IMR-90 (cell line): ENCODE results near the gene PDE4B. TPM values are rescaled to one million over a fixed set of nuclear protein-coding genes. Genes with fewer than 3 reads are reported as not detected.

ENCODE experiments used
- ATAC-seq: fragments of 200-7000 bp; cut with Tn5 transposase; 2 replicates; pipeline ENCODE4 v1.9.1; 2020; ENCODE audit warnings: low read depth, mild to moderate bottlenecking, moderate library complexity
- Bru-seq: library from RNA; stranded (reverse); fragments of 400-500 nt; gene quantifications from one replicate; lab custom pipeline; 2021; lab: Mats Ljungman, UMichigan
- BruChase-seq, 2 experiments: library from RNA; stranded (reverse); fragments of 400-500 nt; gene quantifications; one replicate each; lab custom pipeline; 2021; lab: Mats Ljungman, UMichigan
- BruUV-seq: library from RNA; stranded (reverse); fragments of 400-500 nt; replicated peaks from 2 replicates; lab custom pipeline; 2021; lab: Mats Ljungman, UMichigan
- CTCF ChIA-PET: fragments of 300-600 bp; formaldehyde crosslinking; extraction: SDS; loops from one replicate; lab custom pipeline; 2021; ENCODE audit warnings: antibody characterized with exemption; lab: Yijun Ruan, JAX
- POLR2A ChIA-PET: fragments of 300-600 bp; sonication (Branson Sonifier 250); formaldehyde crosslinking; loops from one replicate; lab custom pipeline; 2022; ENCODE audit warnings: antibody characterized with exemption; ENCODE audit not compliant: unreplicated experiment; lab: Charles Lee
- DNase-seq: peaks from one replicate; pipeline ENCODE4 v3.0.0; 2013
- H2AFZ ChIP-seq: replicated peaks from 2 replicates; pipeline ENCODE3; 2013; ENCODE audit warnings: low read length, mild to moderate bottlenecking; ENCODE audit not compliant: poor library complexity
- H2AK5ac ChIP-seq: 2 replicates; pipeline ENCODE4 v1.6.1; 2013; ENCODE audit warnings: low read depth, low read length, inconsistent platforms
- H2AK9ac ChIP-seq: replicated peaks from 2 replicates; pipeline ENCODE3; 2013; ENCODE audit warnings: mild to moderate bottlenecking, low read depth, low read length, moderate library complexity; ENCODE audit not compliant: poor library complexity
- H2BK120ac ChIP-seq: 2 replicates; pipeline ENCODE4 v1.6.1; 2013; ENCODE audit warnings: low read depth, low read length, inconsistent platforms
- H2BK15ac ChIP-seq: 3 replicates; pipeline ENCODE4 v1.6.1; 2013; ENCODE audit warnings: low read depth, low read length, inconsistent platforms
- H2BK20ac ChIP-seq: 2 replicates; pipeline ENCODE4 v1.6.1; 2013; ENCODE audit warnings: low read depth, mild to moderate bottlenecking, inconsistent platforms, low read length, moderate library complexity
- H2BK5ac ChIP-seq: 2 replicates; pipeline ENCODE4 v1.6.1; 2013; ENCODE audit warnings: mild to moderate bottlenecking, low read depth, low read length, inconsistent platforms; ENCODE audit not compliant: poor library complexity, severe bottlenecking
- H3K14ac ChIP-seq: replicated peaks from 2 replicates; pipeline ENCODE4 v1.6.1; 2013; ENCODE audit warnings: low read depth, low read length, inconsistent platforms
- H3K18ac ChIP-seq: 2 replicates; pipeline ENCODE4 v1.6.1; 2013; ENCODE audit warnings: low read depth, low read length, control low read depth
- H3K23ac ChIP-seq: 2 replicates; pipeline ENCODE4 v1.6.1; 2013; ENCODE audit warnings: low read depth, low read length, inconsistent platforms
- H3K27ac ChIP-seq: 2 replicates; pipeline ENCODE4 v1.5.1; 2013; ENCODE audit warnings: mild to moderate bottlenecking, control low read depth, low read length; ENCODE audit not compliant: insufficient read depth
- H3K27me3 ChIP-seq: 2 replicates; pipeline ENCODE4 v1.6.1; 2013; ENCODE audit warnings: low read length; ENCODE audit not compliant: control insufficient read depth, insufficient read depth
- H3K36me3 ChIP-seq: 2 replicates; pipeline ENCODE4 v1.6.1; 2013; ENCODE audit warnings: low read length, mixed read lengths; ENCODE audit not compliant: control insufficient read depth, insufficient read depth
- H3K4ac ChIP-seq: 2 replicates; pipeline ENCODE4 v1.6.1; 2013; ENCODE audit warnings: low read depth, low read length, inconsistent platforms
- H3K4me1 ChIP-seq: 2 replicates; pipeline ENCODE4 v1.6.1; 2013; ENCODE audit warnings: low read length, mixed read lengths; ENCODE audit not compliant: control insufficient read depth, insufficient read depth
- H3K4me2 ChIP-seq: 2 replicates; pipeline ENCODE4 v1.6.1; 2013; ENCODE audit warnings: low read depth, mild to moderate bottlenecking, control low read depth, low read length, moderate library complexity
- H3K4me3 ChIP-seq: 2 replicates; pipeline ENCODE4 v1.5.1; 2013; ENCODE audit warnings: low read depth, mild to moderate bottlenecking, control low read depth, low read length, moderate library complexity; ENCODE audit not compliant: insufficient read depth
- H3K56ac ChIP-seq: 2 replicates; pipeline ENCODE4 v1.6.1; 2013; ENCODE audit warnings: low read length, inconsistent platforms; ENCODE audit not compliant: insufficient read depth; ENCODE audit errors: extremely low read depth
- H3K79me1 ChIP-seq, 2 experiments: 2 replicates each; pipeline ENCODE4 v1.6.1; 2013; ENCODE audit warnings: low read length in 2 of 2, inconsistent platforms in 1 of 2, low read depth in 1 of 2
- H3K9ac ChIP-seq: 2 replicates; pipeline ENCODE4 v1.6.1; 2013; ENCODE audit warnings: low read depth, low read length, control low read depth
- H3K9me1 ChIP-seq: 2 replicates; pipeline ENCODE4 v1.6.1; 2013; ENCODE audit warnings: low read length, inconsistent platforms; ENCODE audit not compliant: insufficient read depth
- H3K9me3 ChIP-seq: 2 replicates; pipeline ENCODE4 v1.6.1; 2013; ENCODE audit warnings: low read length; ENCODE audit not compliant: control insufficient read depth, insufficient read depth
- H4K20me1 ChIP-seq: 2 replicates; pipeline ENCODE4 v1.6.1; 2013; ENCODE audit warnings: low read length, inconsistent platforms; ENCODE audit not compliant: insufficient read depth
- H4K5ac ChIP-seq: 2 replicates; pipeline ENCODE4 v1.6.1; 2013; ENCODE audit warnings: mild to moderate bottlenecking, low read depth, low read length, control low read depth
- H4K8ac ChIP-seq, 2 experiments: 2 replicates each; pipeline ENCODE4 v1.6.1; 2013; ENCODE audit warnings: low read depth in 2 of 2, low read length in 2 of 2, control low read depth in 1 of 2, inconsistent platforms in 1 of 2
- H4K91ac ChIP-seq: 2 replicates; pipeline ENCODE4 v1.6.1; 2013; ENCODE audit warnings: low read depth, low read length, inconsistent platforms; ENCODE audit not compliant: insufficient read depth
- BHLHE40 ChIP-seq: fragments of 150-350 bp; IDR thresholded peaks from 2 replicates; pipeline ENCODE4 v1.6.1; 2016; ENCODE audit warnings: mild to moderate bottlenecking, low read depth, low read length
- CHD1 ChIP-seq: IDR thresholded peaks from 2 replicates; pipeline ENCODE4 v1.6.1; 2012; ENCODE audit warnings: low read depth, low read length, improper control_type of control experiment
- FOS ChIP-seq: fragments of 150-350 bp; IDR thresholded peaks from 2 replicates; pipeline ENCODE4 v1.6.1; 2016; ENCODE audit warnings: low read depth, low read length
- MAFK ChIP-seq: IDR thresholded peaks from 2 replicates; pipeline ENCODE4 v1.6.1; 2012; ENCODE audit warnings: low read depth, low read length, improper control_type of control experiment
- MAZ ChIP-seq: IDR thresholded peaks from 2 replicates; pipeline ENCODE4 v1.6.1; 2012; ENCODE audit warnings: low read depth, mild to moderate bottlenecking, low read length, improper control_type of control experiment, moderate library complexity, borderline replicate concordance
- POLR2A ChIP-seq: IDR thresholded peaks from 2 replicates; pipeline ENCODE4 v1.6.1; 2012; ENCODE audit warnings: mild to moderate bottlenecking, low read depth, low read length
- RAD21 ChIP-seq: IDR thresholded peaks from 2 replicates; pipeline ENCODE4 v1.6.1; 2012; ENCODE audit warnings: low read length, improper control_type of control experiment
- RCOR1 ChIP-seq: IDR thresholded peaks from 2 replicates; pipeline ENCODE4 v1.6.1; 2012; ENCODE audit warnings: mild to moderate bottlenecking, low read length, improper control_type of control experiment; ENCODE audit not compliant: insufficient replicate concordance
- RFX5 ChIP-seq: IDR thresholded peaks from 2 replicates; pipeline ENCODE4 v1.8.0; 2012; ENCODE audit warnings: low read depth, mild to moderate bottlenecking, low read length, moderate library complexity
- SMC3 ChIP-seq: fragments of 150-350 bp; IDR thresholded peaks from 2 replicates; pipeline ENCODE4 v1.6.1; 2016; ENCODE audit warnings: low read depth, mild to moderate bottlenecking, antibody characterized with exemption, low read length, moderate library complexity
- USF2 ChIP-seq: fragments of 150-350 bp; IDR thresholded peaks from 2 replicates; pipeline ENCODE4 v1.6.1; 2017; ENCODE audit warnings: mild to moderate bottlenecking, antibody characterized with exemption, low read length, low read depth
- WGBS, 2 experiments: methylation state at CpG; one replicate each; pipeline versions ENCODE4 v1.1.5 to v1.1.7; 2013; ENCODE audit warnings: missing lambda C conversion rate in 2 of 2; ENCODE audit not compliant: insufficient read length in 1 of 2; ENCODE audit errors: extremely low coverage in 2 of 2; 5-methylcytosine and 5-hydroxymethylcytosine counted together
- dilution Hi-C: fragments of 300-500 bp; cut with HindIII; formaldehyde crosslinking; loops from one replicate; pipeline ENCODE4 v1.14.3; 2018; ENCODE audit warnings: low sequenced_read_pairs; ENCODE audit not compliant: unreplicated experiment
- in situ Hi-C: fragments of 300-500 bp; cut with MboI; formaldehyde crosslinking; loops from 3 replicates; pipeline ENCODE4 v1.14.3; 2019; ENCODE audit warnings: low sequenced_read_pairs, inconsistent platforms, mixed read lengths
- intact Hi-C: fragments of 100-400 bp; cut with micrococcal nuclease; formaldehyde crosslinking; loops from 2 replicates; pipeline ENCODE4 v1.10.0; 2022
- long read RNA-seq: library from polyadenylated mRNA; unstranded; transcript quantifications from one replicate; pipeline ENCODE4 v2.0.0, GENCODE V29; 2021; ENCODE audit not compliant: unreplicated experiment
- polyA plus RNA-seq, 3 experiments: library from polyadenylated mRNA; depleted of rRNA; stranded (reverse); fragments of >200 nt; gene quantifications; 2 replicates each; pipeline ENCODE4 v1.2.3, GENCODE V29; 2012; ENCODE audit warnings: low replicate concordance in 1 of 3
- total RNA-seq: library from RNA; depleted of rRNA; stranded (reverse); fragments of >200 nt; gene quantifications from 2 replicates; pipeline ENCODE4 v1.2.3, GENCODE V29; 2012; rRNA removed

The PDE4B gene
- total RNA-seq, result 15.6 and 21.3 TPM in 2 replicates
- 5.2 and 5.8 TPM in 2 replicates for polyA plus RNA-seq (2012; rRNA removed)
- polyA plus RNA-seq (2012; cell fraction: cytosol; rRNA removed), result 1.9 and 2.1 TPM in 2 replicates
- 5.4 and 25.3 TPM in 2 replicates for polyA plus RNA-seq (2012; cell fraction: nucleus; rRNA removed; ENCODE audit: low replicate concordance)
- Bru-seq, nascent RNA, result percentile 57 among the genes with signal in this experiment
- BruChase-seq, experiment 1, labeled RNA remaining after a 6-hour chase, result percentile 48 among the genes with signal in this experiment
- BruChase-seq, experiment 2, labeled RNA remaining after a 2-hour chase, result percentile 62 among the genes with signal in this experiment
- long read RNA-seq, partial matches to known transcripts, result 1 of 7 reads
- long read RNA-seq, other reads (novel, unspliced or antisense), result 5 of 7 reads

DNA sequence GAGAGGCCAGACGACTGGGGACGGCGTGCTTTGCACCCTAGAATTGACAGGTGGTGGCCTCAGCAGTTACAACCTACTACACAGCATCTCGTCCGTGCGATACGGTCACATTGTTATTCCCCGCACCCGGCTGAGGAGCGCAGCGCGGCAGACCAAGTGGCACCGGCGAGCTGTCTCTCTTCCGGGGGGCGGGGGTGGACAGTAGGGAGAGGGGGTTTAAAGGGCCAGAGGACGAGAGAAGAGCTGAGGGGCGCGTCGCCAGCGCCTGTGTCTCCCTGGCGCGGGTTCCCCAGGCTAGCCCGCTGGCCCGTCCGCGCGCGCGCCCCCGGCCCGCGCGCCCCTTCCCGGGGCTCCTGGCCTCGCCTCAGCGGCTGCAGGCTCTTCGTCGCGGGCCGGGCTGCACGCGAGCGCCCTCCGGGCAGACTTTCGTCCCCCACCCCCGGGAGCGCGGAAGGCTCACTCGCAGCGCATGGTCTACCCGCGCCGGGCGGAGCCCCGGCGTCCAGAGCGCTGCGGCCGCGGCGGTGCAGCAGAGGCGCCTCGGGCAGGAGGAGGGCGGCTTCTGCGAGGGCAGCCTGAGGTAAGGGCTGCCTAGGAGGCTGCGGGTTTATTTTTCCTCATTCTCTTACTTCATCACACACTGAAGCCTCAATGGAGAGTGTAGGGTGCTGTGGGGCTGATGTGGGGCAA, at the start of gene PDE4B:
TSS of gene PDE4B (plus strand) at position 227 of the 690 bp plus-strand sequence.
- no peaks in the 10 kb centered on the region for H3K79me1 ChIP-seq
- no peak within 1 kb of the TSS for H4K91ac ChIP-seq
- H4K20me1 ChIP-seq, result no peaks in the 10 kb centered on the region
- dilution Hi-C loops, result no loop called here
- peaks cover 4% of the 10 kb centered on the region for H3K27me3 ChIP-seq
- no peak within 1 kb of the TSS for H3K18ac ChIP-seq
- H3K4me2 ChIP-seq, result peak within 1 kb of the TSS; percentile 93
- peaks cover 2% of the 10 kb centered on the region; the same call in 1 of the 2 replicates for H3K4me1 ChIP-seq
- peak within 1 kb of the TSS; percentile 95 for H2AFZ ChIP-seq
- no peak within 1 kb of the TSS for H2BK15ac ChIP-seq
- no peak within 1 kb of the TSS for H3K14ac ChIP-seq
- no peak within 1 kb of the TSS; a peak in 1 of 4 replicates for H4K8ac ChIP-seq
- POLR2A ChIA-PET, result interaction anchor here (0.5 kb wide), 1 partner anchor 371 kb away, joined by 5 read pairs; no protein-coding TSS in a partner anchor
- H3K23ac ChIP-seq, result peak within 1 kb of the TSS; percentile 74
- no peak within 1 kb of the TSS; the same call in 1 of the 2 replicates for H2BK120ac ChIP-seq
- no peaks in the 10 kb centered on the region for H3K36me3 ChIP-seq
- no peak within 1 kb of the TSS for H4K5ac ChIP-seq
- no TSS peak for BruUV-seq
- peak; percentile 83 for ATAC-seq
- peak within 1 kb of the TSS; percentile 56 for H3K9ac ChIP-seq
- H2AK9ac ChIP-seq, result peak within 1 kb of the TSS; percentile 62
- no peak within 1 kb of the TSS for H2AK5ac ChIP-seq
- H3K9me3 ChIP-seq, result peaks cover 5% of the 10 kb centered on the region
- H3K27ac ChIP-seq, result no peak within 1 kb of the TSS
- no peaks in the 10 kb centered on the region for H3K9me1 ChIP-seq
- TF ChIP-seq RCOR1 (no peak), BHLHE40 (no peak), RFX5 (no peak), USF2 (no peak), SMC3 (no peak), POLR2A (no peak), MAFK (no peak), MAZ (no peak), FOS (no peak), RAD21 (no peak), CHD1 (no peak)
- H3K56ac ChIP-seq, result no peak within 1 kb of the TSS
- intact Hi-C loops, result loop anchor here (10.0 kb wide), 2 partner anchors 162 to 452 kb away; no protein-coding TSS in a partner anchor
- peak within 1 kb of the TSS; percentile 53 for H3K4me3 ChIP-seq
- no peak within 1 kb of the TSS for H2BK5ac ChIP-seq
- H3K4ac ChIP-seq, result 0 out of 2 replicates have a peak within 1 kb of the TSS, but pooled peaks have one; percentile 23
- 4% methylated on average over 13 of the region's 67 CpGs; no CpG with 5 or more reads in 1 of the 2 experiments for WGBS, 2 experiments
- H2BK20ac ChIP-seq, result 0 out of 2 replicates have a peak within 1 kb of the TSS, but pooled peaks have one; percentile 20
- CTCF ChIA-PET, result interaction anchor here (0.6 kb wide), 1 partner anchor 258 kb away, joined by 3 read pairs; no protein-coding TSS in a partner anchor
- peak; percentile 40 for DNase-seq
- in situ Hi-C loops, result no loop called here
